C4-2B (cell line): ENCODE data around the gene TSHB.

ENCODE experiments used
- CTCF ChIP-seq: fragments of 450-650 bp; conservative IDR thresholded peaks from 2 replicates; pipeline ENCODE4 v1.5.1; 2017; ENCODE audit warnings: mild to moderate bottlenecking
- ZFX ChIP-seq: fragments of 450-650 bp; IDR thresholded peaks from 2 replicates; pipeline ENCODE4 v1.6.1; 2017

- TF ChIP-seq CTCF, result no peak
- no peak for TF ChIP-seq ZFX
Observed at GRCh38 chr1:115051850-115052249, 22.2 kb downstream of the TSHB start.
